Measurements from ENCODE around the gene RYR3.

The RYR3 gene

DNA sequence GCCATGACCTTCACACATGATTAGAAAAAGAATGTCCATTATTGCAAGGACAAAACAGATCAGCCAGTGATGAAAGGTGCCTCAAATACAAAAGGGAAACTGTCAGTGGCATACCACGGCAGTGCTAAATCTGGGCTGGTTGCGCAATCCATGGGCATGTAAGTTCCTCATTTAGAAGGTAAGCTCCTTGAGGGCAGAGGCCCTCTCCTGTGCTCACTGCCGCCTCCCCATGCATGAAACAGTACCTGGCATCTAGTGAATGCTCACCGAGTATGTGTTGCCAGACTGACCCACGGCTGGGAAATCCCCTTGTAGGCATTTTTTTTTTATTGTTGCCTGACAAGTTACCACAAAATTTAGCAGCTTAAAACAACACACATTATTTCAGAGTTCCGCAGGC is 345.4 kb downstream of the RYR3 start:
- Histone ChIP-seq H3K27ac (no peak overlapping the region), H3K4me3 (ENCODE audit: low read depth in 1 of 2, low read length in 1 of 2) (no peak overlapping the region), H3K27me3 (no peaks in the 10 kb centered on the region), H3K4me1 (ENCODE audit: control insufficient read depth in 1 of 2, insufficient read depth in 1 of 2, low read depth in 1 of 2, low read length in 1 of 2) (no peaks in the 10 kb centered on the region), H3K36me3 (no peaks in the 10 kb centered on the region), H3K9me3 (no peaks in the 10 kb centered on the region)
- TF ChIP-seq, protein P1, sequence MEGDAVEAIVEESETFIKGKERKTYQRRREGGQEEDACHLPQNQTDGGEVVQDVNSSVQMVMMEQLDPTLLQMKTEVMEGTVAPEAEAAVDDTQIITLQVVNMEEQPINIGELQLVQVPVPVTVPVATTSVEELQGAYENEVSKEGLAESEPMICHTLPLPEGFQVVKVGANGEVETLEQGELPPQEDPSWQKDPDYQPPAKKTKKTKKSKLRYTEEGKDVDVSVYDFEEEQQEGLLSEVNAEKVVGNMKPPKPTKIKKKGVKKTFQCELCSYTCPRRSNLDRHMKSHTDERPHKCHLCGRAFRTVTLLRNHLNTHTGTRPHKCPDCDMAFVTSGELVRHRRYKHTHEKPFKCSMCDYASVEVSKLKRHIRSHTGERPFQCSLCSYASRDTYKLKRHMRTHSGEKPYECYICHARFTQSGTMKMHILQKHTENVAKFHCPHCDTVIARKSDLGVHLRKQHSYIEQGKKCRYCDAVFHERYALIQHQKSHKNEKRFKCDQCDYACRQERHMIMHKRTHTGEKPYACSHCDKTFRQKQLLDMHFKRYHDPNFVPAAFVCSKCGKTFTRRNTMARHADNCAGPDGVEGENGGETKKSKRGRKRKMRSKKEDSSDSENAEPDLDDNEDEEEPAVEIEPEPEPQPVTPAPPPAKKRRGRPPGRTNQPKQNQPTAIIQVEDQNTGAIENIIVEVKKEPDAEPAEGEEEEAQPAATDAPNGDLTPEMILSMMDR (IDR thresholded peaks at IDR 0.05) = no peak

DNA sequence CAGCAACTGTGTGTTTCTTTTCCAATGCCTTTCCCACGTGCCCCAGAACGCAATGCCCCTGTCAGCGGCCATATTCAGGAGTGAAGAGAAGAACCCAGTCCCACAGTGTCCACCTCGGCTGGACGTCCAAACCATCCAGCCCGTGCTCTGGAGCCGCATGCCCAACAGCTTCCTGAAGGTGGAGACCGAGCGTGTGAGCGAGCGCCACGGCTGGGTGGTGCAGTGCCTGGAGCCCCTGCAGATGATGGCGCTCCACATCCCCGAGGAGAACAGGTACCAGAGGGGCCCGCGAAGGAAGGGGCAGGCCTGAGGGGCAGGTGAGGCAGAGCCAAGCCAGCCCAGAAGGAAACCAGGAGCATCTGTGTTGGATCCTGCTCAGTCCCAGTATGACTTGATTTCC is 349.4 kb downstream of the RYR3 start:
- Histone ChIP-seq H3K4me3 (ENCODE audit: low read depth in 1 of 2, low read length in 1 of 2) (no peak overlapping the region), H3K9me3 (no peaks in the 10 kb centered on the region), H3K4me1 (ENCODE audit: control insufficient read depth in 1 of 2, insufficient read depth in 1 of 2, low read depth in 1 of 2, low read length in 1 of 2) (no peaks in the 10 kb centered on the region), H3K27me3 (no peaks in the 10 kb centered on the region), H3K36me3 (no peaks in the 10 kb centered on the region), H3K27ac (no peak overlapping the region)
- TF ChIP-seq, protein P1 (IDR thresholded peaks at IDR 0.05) = no peak

DNA sequence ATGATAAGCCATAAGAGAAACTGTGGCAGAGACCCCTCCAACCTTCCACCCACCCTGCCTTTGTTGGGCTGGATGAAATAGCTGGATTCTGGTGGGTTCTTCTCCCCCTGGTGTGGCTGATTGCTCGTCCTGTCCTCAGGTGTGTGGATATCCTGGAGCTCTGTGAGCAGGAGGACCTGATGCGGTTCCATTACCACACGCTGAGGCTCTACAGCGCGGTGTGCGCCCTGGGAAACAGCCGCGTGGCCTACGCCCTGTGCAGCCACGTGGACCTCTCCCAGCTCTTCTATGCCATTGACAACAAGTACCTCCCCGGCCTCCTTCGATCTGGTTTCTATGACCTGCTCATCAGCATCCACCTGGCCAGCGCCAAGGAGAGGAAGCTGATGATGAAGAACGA is 351.2 kb downstream of the RYR3 start:
- no peaks in the 10 kb centered on the region for H3K36me3 ChIP-seq
- TF ChIP-seq, protein P1 (IDR thresholded peaks at IDR 0.05) = no peak
- no peaks in the 10 kb centered on the region for H3K9me3 ChIP-seq
- no peak overlapping the region for H3K4me3 ChIP-seq (ENCODE audit: low read depth in 1 of 2, low read length in 1 of 2)
- H3K4me1 ChIP-seq (ENCODE audit: control insufficient read depth in 1 of 2, insufficient read depth in 1 of 2, low read depth in 1 of 2, low read length in 1 of 2) = no peaks in the 10 kb centered on the region
- H3K27ac ChIP-seq = no peak overlapping the region
- H3K27me3 ChIP-seq = no peaks in the 10 kb centered on the region

DNA sequence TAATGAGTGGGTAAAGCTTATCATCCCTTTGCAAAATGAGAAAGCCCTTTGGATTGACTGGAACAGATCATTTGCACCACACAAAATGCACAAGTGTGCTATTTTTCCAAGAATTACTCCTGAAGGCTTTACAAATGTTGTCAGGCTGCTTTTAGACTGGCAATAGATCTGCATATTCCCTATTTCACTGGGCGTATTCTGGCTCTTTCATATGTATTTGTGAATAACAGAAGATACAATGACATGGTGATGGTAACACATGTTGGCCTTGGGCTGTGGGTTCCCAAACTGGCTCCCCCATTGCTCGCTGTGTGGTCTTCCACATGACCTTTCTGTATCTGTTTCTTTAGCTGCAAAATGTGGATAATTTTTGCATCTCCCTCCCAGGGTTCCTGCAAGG is 354.2 kb downstream of the RYR3 start:
- Histone ChIP-seq H3K27ac (no peak overlapping the region), H3K9me3 (no peaks in the 10 kb centered on the region)
- TF ChIP-seq, protein P1 (IDR thresholded peaks at IDR 0.05) = no peak

GRCh38 chr15:33670567-33670966 is 359.8 kb downstream of the RYR3 start:
- H3K36me3 ChIP-seq = no peaks in the 10 kb centered on the region
- no peaks in the 10 kb centered on the region for H3K4me1 ChIP-seq (ENCODE audit: control insufficient read depth in 1 of 2, insufficient read depth in 1 of 2, low read depth in 1 of 2, low read length in 1 of 2)
- TF ChIP-seq, protein P1 (IDR thresholded peaks at IDR 0.05) = no peak
- H3K9me3 ChIP-seq = no peaks in the 10 kb centered on the region
- peaks cover 12% of the 10 kb centered on the region for H3K27me3 ChIP-seq
- no peak overlapping the region for H3K4me3 ChIP-seq (ENCODE audit: low read depth in 1 of 2, low read length in 1 of 2)
- no peak overlapping the region for H3K27ac ChIP-seq

More for the DNA sequence above, 354.2 kb downstream of the RYR3 start:
- Histone ChIP-seq H3K36me3 (no peaks in the 10 kb centered on the region), H3K4me1 (ENCODE audit: control insufficient read depth in 1 of 2, insufficient read depth in 1 of 2, low read depth in 1 of 2, low read length in 1 of 2) (no peaks in the 10 kb centered on the region), H3K4me3 (ENCODE audit: low read depth in 1 of 2, low read length in 1 of 2) (no peak overlapping the region), H3K27me3 (no peaks in the 10 kb centered on the region)

GRCh38 chr15:33671456-33671855 is 360.7 kb downstream of the RYR3 start:
- Histone ChIP-seq H3K36me3 (no peaks in the 10 kb centered on the region), H3K27me3 (peaks cover 12% of the 10 kb centered on the region), H3K27ac (no peak overlapping the region), H3K4me3 (ENCODE audit: low read depth in 1 of 2, low read length in 1 of 2) (no peak overlapping the region), H3K9me3 (no peaks in the 10 kb centered on the region), H3K4me1 (ENCODE audit: control insufficient read depth in 1 of 2, insufficient read depth in 1 of 2, low read depth in 1 of 2, low read length in 1 of 2) (no peaks in the 10 kb centered on the region)
- TF ChIP-seq, protein P1 (IDR thresholded peaks at IDR 0.05) = no peak

Measured in neutrophil (primary cell).